Colonic mucosa (tissue), 4 donors: Measurements from ENCODE around the gene SPSB1. TPM values are rescaled to one million over a fixed set of nuclear protein-coding genes. Genes with fewer than 3 reads are reported as not detected.

ENCODE experiments used
- DNase-seq: peaks from one replicate; pipeline ENCODE4 v3.0.0-alpha.2; 2020
- H3K27ac ChIP-seq: fragments of 200-600 bp; one replicate; pipeline ENCODE4 v1.8.0; 2021
- H3K27me3 ChIP-seq: fragments of 200-600 bp; one replicate; pipeline ENCODE4 v1.8.0; 2021
- H3K36me3 ChIP-seq: fragments of 200-600 bp; one replicate; pipeline ENCODE4 v1.8.0; 2021
- H3K4me1 ChIP-seq: fragments of 200-600 bp; one replicate; pipeline ENCODE4 v1.8.0; 2021; ENCODE audit warnings: mild to moderate bottlenecking
- H3K4me3 ChIP-seq: fragments of 200-600 bp; one replicate; pipeline ENCODE4 v1.8.0; 2021
- H3K9ac ChIP-seq, 2 donors: one replicate each; pipeline ENCODE4 v1.7.0; 2013; ENCODE audit warnings: control low read depth in 2 of 2, low read depth in 2 of 2, low read length in 2 of 2
- H3K9me3 ChIP-seq: fragments of 200-600 bp; one replicate; pipeline ENCODE4 v1.8.0; 2021
- CTCF ChIP-seq: fragments of 200-600 bp; IDR thresholded peaks from one replicate; pipeline ENCODE4 v1.8.0; 2022; ENCODE audit warnings: antibody characterized with exemption, mild to moderate bottlenecking
- intact Hi-C: fragments of 100-400 bp; cut with DNase I; formaldehyde crosslinking; loops from one replicate; pipeline ENCODE4 v1.14.1; 2022
- total RNA-seq, 2 donors: library from RNA; stranded (reverse); fragmentation: NEBNext Ultra II Directional in 1 of 2; extraction: Animal tissue kit (Norgen Biotek cat#: 25700) in 1 of 2; gene quantifications; one replicate each; pipeline ENCODE4 v1.2.1, GENCODE V29; 2021
- donor health status: healthy.
- donor health status: DM: no; HTN: no; CAD: no.
- donor health status: DM: no; HTN: no; CAD: no.

The SPSB1 gene
- total RNA-seq, result 10 to 100 TPM; 14.9 to 28.7 TPM

- H3K27ac ChIP-seq, result peak within 1 kb of the TSS; percentile 88
- no peaks in the 10 kb centered on the region for H3K36me3 ChIP-seq
- peak within 1 kb of the TSS; percentile 74 to 95 for H3K9ac ChIP-seq
- no peaks in the 10 kb centered on the region for H3K4me1 ChIP-seq
- intact Hi-C loops, result no loop called here
- no peak for TF ChIP-seq CTCF
- H3K27me3 ChIP-seq, result no peaks in the 10 kb centered on the region
- peak within 1 kb of the TSS; percentile 81 for H3K4me3 ChIP-seq
- H3K9me3 ChIP-seq, result no peaks in the 10 kb centered on the region
- DNase-seq, result peak; percentile 87
Measured at GRCh38 chr1:9292361-9293240, at the start of gene SPSB1. Gene SPSB1, plus strand, starts transcription at chr1:9292894. Its CDS starts 62,998 bp downstream, at chr1:9355892.

DNA sequence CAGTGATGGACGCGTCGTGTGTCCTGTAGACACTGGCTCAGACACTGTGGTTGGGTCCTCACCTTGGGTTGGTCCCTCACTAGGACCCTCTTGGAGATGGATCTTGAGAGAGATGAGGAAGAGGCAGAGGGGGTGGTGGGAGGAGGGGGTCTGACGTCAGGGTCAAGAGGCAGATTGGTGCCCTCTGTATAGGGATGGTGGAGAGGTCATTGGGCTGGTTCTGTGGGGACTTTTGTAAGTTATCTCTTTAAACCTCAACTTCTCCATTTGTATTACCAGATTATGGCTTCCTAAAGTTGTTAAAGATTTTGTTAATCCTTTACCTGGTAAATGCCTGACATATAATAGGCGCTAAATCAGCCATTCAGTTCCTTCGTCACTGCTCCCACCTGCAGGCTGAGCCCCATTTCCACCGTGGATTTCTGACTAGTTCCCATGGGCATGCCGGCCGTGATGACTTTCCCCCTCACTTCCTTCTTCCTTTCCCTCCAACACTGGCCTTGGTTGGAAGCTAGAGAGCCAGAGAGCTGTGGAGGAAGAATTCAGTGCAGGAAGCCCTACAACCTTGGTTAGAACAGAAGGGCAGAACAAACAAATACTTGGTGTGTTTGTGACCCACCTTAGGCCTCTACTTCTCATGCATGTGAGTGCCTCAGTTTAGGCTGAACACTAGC, 49.5 kb upstream of the SPSB1 start:
- no peak for DNase-seq
- TF ChIP-seq CTCF, result no peak
- no peak overlapping the region for H3K4me3 ChIP-seq
- H3K4me1 ChIP-seq, result peaks cover 9% of the 10 kb centered on the region
- H3K27ac ChIP-seq, result no peak overlapping the region
- intact Hi-C loops, result no loop called here
- H3K9ac ChIP-seq, result peak overlapping the region in 1 of 2 donors; percentile 62
- no peaks in the 10 kb centered on the region for H3K36me3 ChIP-seq
- H3K9me3 ChIP-seq, result no peaks in the 10 kb centered on the region
- no peaks in the 10 kb centered on the region for H3K27me3 ChIP-seq

DNA sequence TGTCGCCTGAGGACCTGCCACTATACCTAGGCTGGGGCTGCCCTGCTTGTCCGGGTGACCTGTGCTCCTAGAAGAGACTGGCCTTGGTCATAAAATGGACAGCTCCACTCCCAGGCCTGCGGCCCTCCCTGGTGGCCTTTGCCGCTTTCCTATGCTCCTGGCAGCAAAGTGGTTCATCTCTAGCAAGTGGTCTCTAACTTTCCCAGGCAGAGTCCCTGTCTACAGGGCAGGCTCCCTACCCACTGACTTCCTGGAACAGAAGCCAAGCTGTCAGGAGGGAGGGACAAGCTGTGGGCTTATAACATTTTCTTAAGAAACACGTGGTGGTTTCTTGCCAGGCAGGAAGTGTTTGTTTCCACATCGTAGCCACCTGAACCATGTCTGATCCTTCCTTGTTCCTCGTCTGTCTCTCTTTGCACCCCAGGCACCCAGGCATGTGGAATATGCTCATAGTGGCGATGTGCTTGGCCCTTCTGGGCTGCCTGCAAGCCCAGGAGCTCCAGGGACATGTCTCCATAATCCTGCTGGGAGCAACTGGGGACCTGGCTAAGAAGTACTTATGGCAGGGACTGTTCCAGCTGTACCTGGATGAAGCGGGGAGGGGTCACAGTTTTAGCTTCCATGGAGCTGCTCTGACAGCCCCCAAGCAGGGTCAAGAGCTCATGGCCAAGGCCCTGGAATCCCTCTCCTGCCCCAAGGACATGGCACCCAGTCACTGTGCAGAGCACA, 48.0 kb upstream of the SPSB1 start:
- Histone ChIP-seq H3K36me3 (no peaks in the 10 kb centered on the region), H3K27ac (peak overlapping the region; percentile 63), H3K4me1 (peaks cover 11% of the 10 kb centered on the region), H3K27me3 (no peaks in the 10 kb centered on the region), H3K4me3 (no peak overlapping the region), H3K9ac (peak overlapping the region in 1 of 2 donors; percentile 55), H3K9me3 (no peaks in the 10 kb centered on the region)
- intact Hi-C loops, result no loop called here
- DNase-seq, result peak; percentile 80
- TF ChIP-seq CTCF, result no peak

GRCh38 chr1:9245230-9245619, 47.5 kb upstream of the SPSB1 start:
- Histone ChIP-seq H3K4me3 (no peak overlapping the region), H3K9me3 (no peaks in the 10 kb centered on the region), H3K27me3 (no peaks in the 10 kb centered on the region), H3K36me3 (no peaks in the 10 kb centered on the region), H3K27ac (peak overlapping the region; percentile 63), H3K9ac (no peak overlapping the region), H3K4me1 (peaks cover 15% of the 10 kb centered on the region)
- no peak for DNase-seq
- TF ChIP-seq CTCF, result no peak
- intact Hi-C loops, result no loop called here

DNA sequence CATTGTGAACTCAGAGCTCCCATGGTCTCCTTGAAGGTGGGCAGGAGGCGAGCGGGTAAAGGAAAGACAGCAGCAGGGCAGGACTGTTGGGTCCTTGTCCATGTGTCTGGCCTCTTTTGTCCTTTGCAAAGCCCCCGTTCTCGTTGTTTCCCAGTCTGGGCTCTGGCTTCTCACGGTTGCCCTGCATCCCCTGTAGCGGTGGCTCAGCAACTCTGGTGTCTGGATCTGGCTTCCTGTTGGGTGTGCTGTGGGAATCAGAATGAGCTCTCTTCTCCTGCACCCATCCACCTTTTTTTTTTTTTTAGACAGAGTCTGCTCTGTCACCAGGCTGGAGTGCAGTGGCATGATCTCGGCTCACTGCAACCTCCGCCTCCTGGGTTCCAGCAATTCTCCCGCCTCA, 47.0 kb upstream of the SPSB1 start:
- intact Hi-C loops, result no loop called here
- Histone ChIP-seq H3K36me3 (no peaks in the 10 kb centered on the region), H3K27me3 (no peaks in the 10 kb centered on the region), H3K4me3 (no peak overlapping the region), H3K27ac (no peak overlapping the region), H3K9me3 (no peaks in the 10 kb centered on the region), H3K4me1 (peaks cover 15% of the 10 kb centered on the region), H3K9ac (no peak overlapping the region)
- no peak for TF ChIP-seq CTCF
- no peak for DNase-seq
